Stomach (tissue), 4 donors: ENCODE data around the gene OR2L2.

Source experiments
- EP300 ChIP-seq: sonication (generic); formaldehyde crosslinking; IDR thresholded peaks from one replicate; pipeline ENCODE4 v1.6.1; 2017; ENCODE audit warnings: antibody characterized with exemption
- POLR2AphosphoS5 ChIP-seq, 3 donors: sonication (generic); formaldehyde crosslinking; IDR thresholded peaks; one replicate each; pipeline ENCODE4 v1.6.1; 2016; ENCODE audit warnings: antibody characterized with exemption in 3 of 3
- TF ChIP-seq, protein P1 (sequence below), 7 experiments: fragments of 450-650 bp in 4 of 7; fragments of 200-600 bp in 3 of 7; sonication (generic) in 3 of 7; IDR thresholded peaks; one replicate each; pipeline ENCODE4 v1.5.1; 2016 to 2019; ENCODE audit warnings: antibody characterized with exemption in 7 of 7, control low read depth in 2 of 7, mild to moderate bottlenecking in 1 of 7

GRCh38 chr1:248046536-248046935 lies 16.7 kb downstream of the OR2L2 start, which contains the start of gene OR2L3:
- TF ChIP-seq, protein P1, sequence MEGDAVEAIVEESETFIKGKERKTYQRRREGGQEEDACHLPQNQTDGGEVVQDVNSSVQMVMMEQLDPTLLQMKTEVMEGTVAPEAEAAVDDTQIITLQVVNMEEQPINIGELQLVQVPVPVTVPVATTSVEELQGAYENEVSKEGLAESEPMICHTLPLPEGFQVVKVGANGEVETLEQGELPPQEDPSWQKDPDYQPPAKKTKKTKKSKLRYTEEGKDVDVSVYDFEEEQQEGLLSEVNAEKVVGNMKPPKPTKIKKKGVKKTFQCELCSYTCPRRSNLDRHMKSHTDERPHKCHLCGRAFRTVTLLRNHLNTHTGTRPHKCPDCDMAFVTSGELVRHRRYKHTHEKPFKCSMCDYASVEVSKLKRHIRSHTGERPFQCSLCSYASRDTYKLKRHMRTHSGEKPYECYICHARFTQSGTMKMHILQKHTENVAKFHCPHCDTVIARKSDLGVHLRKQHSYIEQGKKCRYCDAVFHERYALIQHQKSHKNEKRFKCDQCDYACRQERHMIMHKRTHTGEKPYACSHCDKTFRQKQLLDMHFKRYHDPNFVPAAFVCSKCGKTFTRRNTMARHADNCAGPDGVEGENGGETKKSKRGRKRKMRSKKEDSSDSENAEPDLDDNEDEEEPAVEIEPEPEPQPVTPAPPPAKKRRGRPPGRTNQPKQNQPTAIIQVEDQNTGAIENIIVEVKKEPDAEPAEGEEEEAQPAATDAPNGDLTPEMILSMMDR (IDR thresholded peaks at IDR 0.05) = no peak
- no peak for TF ChIP-seq EP300
- no peak for TF ChIP-seq POLR2AphosphoS5 (IDR thresholded peaks at IDR 0.05)
